BE2C (cell line): ENCODE data around the gene GINS3.
"Not testable (repeated sequence)": the region's sequence is repeated elsewhere in the genome, so short reads cannot be mapped to it uniquely, and the experiment has no call there.

Experiments
- DNase-seq: peaks from one replicate; pipeline ENCODE4 v3.0.0-alpha.2; 2020
- H3K27me3 ChIP-seq: fragments of 250-450 bp; sonication (Bioruptor Pico); 2 replicates; pipeline ENCODE4 v1.5.1; 2020; ENCODE audit warnings: mild to moderate bottlenecking
- H3K36me3 ChIP-seq: fragments of 250-450 bp; sonication (Bioruptor Pico); 2 replicates; pipeline ENCODE4 v1.5.1; 2020; ENCODE audit warnings: mild to moderate bottlenecking
- H3K4me1 ChIP-seq: fragments of 250-450 bp; sonication (Bioruptor Pico); 2 replicates; pipeline ENCODE4 v1.5.1; 2020
- H3K4me3 ChIP-seq: 2 replicates; pipeline ENCODE4 v1.5.1; 2011; ENCODE audit warnings: low read depth, low read length
- H3K9me3 ChIP-seq: fragments of 250-450 bp; sonication (Bioruptor Pico); 2 replicates; pipeline ENCODE4 v1.5.1; 2020
- TF ChIP-seq, protein P1 (sequence below): IDR thresholded peaks from 2 replicates; pipeline ENCODE4 v1.5.1; 2012; ENCODE audit warnings: mild to moderate bottlenecking, low read depth, low read length

GINS3 gene

GRCh38 chr16:58413359-58413758, 21.1 kb downstream of the GINS3 start:
- Histone ChIP-seq H3K4me1 (peaks cover 16% of the 10 kb centered on the region), H3K4me3 (no peak overlapping the region), H3K9me3 (no peaks in the 10 kb centered on the region), H3K36me3 (no peaks in the 10 kb centered on the region), H3K27me3 (no peaks in the 10 kb centered on the region)
- TF ChIP-seq, protein P1, sequence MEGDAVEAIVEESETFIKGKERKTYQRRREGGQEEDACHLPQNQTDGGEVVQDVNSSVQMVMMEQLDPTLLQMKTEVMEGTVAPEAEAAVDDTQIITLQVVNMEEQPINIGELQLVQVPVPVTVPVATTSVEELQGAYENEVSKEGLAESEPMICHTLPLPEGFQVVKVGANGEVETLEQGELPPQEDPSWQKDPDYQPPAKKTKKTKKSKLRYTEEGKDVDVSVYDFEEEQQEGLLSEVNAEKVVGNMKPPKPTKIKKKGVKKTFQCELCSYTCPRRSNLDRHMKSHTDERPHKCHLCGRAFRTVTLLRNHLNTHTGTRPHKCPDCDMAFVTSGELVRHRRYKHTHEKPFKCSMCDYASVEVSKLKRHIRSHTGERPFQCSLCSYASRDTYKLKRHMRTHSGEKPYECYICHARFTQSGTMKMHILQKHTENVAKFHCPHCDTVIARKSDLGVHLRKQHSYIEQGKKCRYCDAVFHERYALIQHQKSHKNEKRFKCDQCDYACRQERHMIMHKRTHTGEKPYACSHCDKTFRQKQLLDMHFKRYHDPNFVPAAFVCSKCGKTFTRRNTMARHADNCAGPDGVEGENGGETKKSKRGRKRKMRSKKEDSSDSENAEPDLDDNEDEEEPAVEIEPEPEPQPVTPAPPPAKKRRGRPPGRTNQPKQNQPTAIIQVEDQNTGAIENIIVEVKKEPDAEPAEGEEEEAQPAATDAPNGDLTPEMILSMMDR, result no peak
- peak; percentile 38 for DNase-seq

DNA sequence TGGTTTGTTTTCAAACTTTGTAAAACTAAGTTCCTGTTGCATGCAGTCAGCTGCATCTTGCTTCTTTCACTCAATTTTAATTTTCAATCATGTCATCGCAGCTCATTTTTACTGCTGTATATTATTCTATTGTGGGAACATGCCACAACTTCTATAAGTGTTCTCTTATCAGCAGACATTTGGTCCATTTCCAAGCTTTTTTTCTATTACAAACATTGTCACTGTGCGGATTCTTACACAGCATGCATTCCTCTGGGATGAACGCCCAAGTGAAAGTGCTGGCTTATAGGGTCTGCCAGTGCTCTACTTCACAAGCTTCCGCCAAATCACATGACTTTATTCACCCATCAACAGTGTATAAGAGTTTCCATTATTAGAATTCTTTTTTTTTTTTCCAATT, 22.7 kb downstream of the GINS3 start:
- TF ChIP-seq, protein P1, result no peak
- no peaks in the 10 kb centered on the region for H3K9me3 ChIP-seq
- peaks cover 18% of the 10 kb centered on the region for H3K4me1 ChIP-seq
- no peaks in the 10 kb centered on the region for H3K36me3 ChIP-seq
- DNase-seq, result no peak
- H3K27me3 ChIP-seq, result no peaks in the 10 kb centered on the region
- H3K4me3 ChIP-seq, result no peak overlapping the region

DNA sequence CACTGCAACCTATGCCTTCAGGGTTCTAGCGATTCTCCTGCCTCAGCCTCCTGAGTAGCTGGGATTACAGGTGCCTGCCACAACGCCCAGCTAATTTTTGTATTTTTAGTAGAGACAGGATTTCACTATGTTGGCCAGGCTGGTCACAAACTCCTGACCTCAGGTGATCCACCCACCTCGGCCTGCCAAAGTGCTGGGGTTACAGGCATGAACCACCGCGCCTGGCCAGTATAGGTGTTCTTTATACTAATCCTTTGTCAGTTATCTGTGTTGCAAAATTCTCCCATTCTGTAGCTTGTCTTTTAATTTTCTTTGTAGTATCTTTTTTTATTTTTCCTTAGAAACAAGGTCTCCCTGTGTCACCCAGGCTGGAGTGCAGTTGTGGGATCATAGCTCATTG, 23.7 kb downstream of the GINS3 start:
- not testable (repeated sequence) for H3K9me3 ChIP-seq, DNase-seq, H3K4me3 ChIP-seq, H3K36me3 ChIP-seq, H3K27me3 ChIP-seq
- peaks cover 21% of the 10 kb centered on the region for H3K4me1 ChIP-seq

- peaks cover 28% of the 10 kb centered on the region for H3K4me1 ChIP-seq
- DNase-seq, result no peak
- TF ChIP-seq, protein P1, result no peak
- H3K36me3 ChIP-seq, result no peaks in the 10 kb centered on the region
- no peaks in the 10 kb centered on the region for H3K27me3 ChIP-seq
- H3K4me3 ChIP-seq, result peak overlapping the region; percentile 10; the same call in 1 of the 2 replicates
- no peaks in the 10 kb centered on the region for H3K9me3 ChIP-seq
Observed at GRCh38 chr16:58417035-58417434, 24.8 kb downstream of the GINS3 start.

- Histone ChIP-seq H3K4me1 (peaks cover 28% of the 10 kb centered on the region), H3K27me3 (no peaks in the 10 kb centered on the region), H3K9me3 (no peaks in the 10 kb centered on the region), H3K36me3 (no peaks in the 10 kb centered on the region), H3K4me3 (peak overlapping the region; percentile 10)
- peak; percentile 63 for DNase-seq
- TF ChIP-seq, protein P1, result no peak
Observed at GRCh38 chr16:58417600-58417999, 25.3 kb downstream of the GINS3 start.

- Histone ChIP-seq H3K4me3 (no peak overlapping the region), H3K9me3 (no peaks in the 10 kb centered on the region), H3K36me3 (no peaks in the 10 kb centered on the region), H3K4me1 (peaks cover 28% of the 10 kb centered on the region), H3K27me3 (no peaks in the 10 kb centered on the region)
- TF ChIP-seq, protein P1, result no peak
- DNase-seq, result no peak
Observed at GRCh38 chr16:58418026-58418425, 25.8 kb downstream of the GINS3 start.

GRCh38 chr16:58418601-58419000, 26.3 kb downstream of the GINS3 start:
- H3K27me3 ChIP-seq, result no peaks in the 10 kb centered on the region
- DNase-seq, result peak; percentile 45
- no peaks in the 10 kb centered on the region for H3K9me3 ChIP-seq
- no peak overlapping the region for H3K4me3 ChIP-seq
- no peaks in the 10 kb centered on the region for H3K36me3 ChIP-seq
- peaks cover 24% of the 10 kb centered on the region for H3K4me1 ChIP-seq
- TF ChIP-seq, protein P1, result no peak
